Keratinocyte (primary cell): ENCODE results near the gene EVPLL. TPM values are rescaled to one million over a fixed set of nuclear protein-coding genes. Genes with fewer than 3 reads are reported as not detected.
"Not testable (repeated sequence)": the region's sequence is repeated elsewhere in the genome, so short reads cannot be mapped to it uniquely, and the experiment has no call there.

Source experiments
- DNase-seq: peaks from one replicate; pipeline ENCODE4 v3.0.0-alpha.2; 2011; ENCODE audit warnings: low read depth, missing footprints, low spot score
- FAIRE-seq: peaks from 2 replicates; lab custom pipeline; 2011; peaks lifted over from hg19 to GRCh38; lab: Jason Lieb, UNC
- H2AFZ ChIP-seq: 2 replicates; pipeline ENCODE4 v1.6.0; 2012; ENCODE audit warnings: low read length, control low read depth, inconsistent platforms; ENCODE audit not compliant: control insufficient read depth
- H3K27ac ChIP-seq: 2 replicates; pipeline ENCODE4 v1.5.1; 2011; ENCODE audit warnings: low read length; ENCODE audit not compliant: control insufficient read depth, insufficient read depth
- H3K27me3 ChIP-seq: 3 replicates; pipeline ENCODE4 v1.6.0; 2011; ENCODE audit warnings: low read length; ENCODE audit not compliant: control insufficient read depth, insufficient read depth; ENCODE audit errors: extremely low read depth
- H3K36me3 ChIP-seq, 2 experiments: 2 replicates in 1 of 2; 3 replicates in 1 of 2; pipeline ENCODE4 v1.5.1; 2011; ENCODE audit warnings: low read length in 2 of 2, mild to moderate bottlenecking in 1 of 2; ENCODE audit not compliant: control insufficient read depth in 2 of 2, insufficient read depth in 2 of 2; ENCODE audit errors: extremely low read depth in 1 of 2
- H3K4me1 ChIP-seq: 3 replicates; pipeline ENCODE4 v1.5.1; 2011; ENCODE audit warnings: low read length; ENCODE audit not compliant: control insufficient read depth, insufficient read depth; ENCODE audit errors: extremely low read depth
- H3K4me2 ChIP-seq: 3 replicates; pipeline ENCODE4 v1.6.0; 2011; ENCODE audit warnings: low read depth, low read length; ENCODE audit not compliant: control insufficient read depth, insufficient read depth; ENCODE audit errors: extremely low read depth
- H3K4me3 ChIP-seq, 3 experiments: fragments of 200-600 bp in 1 of 3; sonication (generic) in 1 of 3; 2 replicates in 2 of 3; 3 replicates in 1 of 3; pipeline ENCODE4 v1.5.1; 2011 to 2016; ENCODE audit warnings: low read length in 3 of 3, mild to moderate bottlenecking in 3 of 3, control low read depth in 2 of 3, inconsistent platforms in 1 of 3, low read depth in 1 of 3, mixed read lengths in 1 of 3, mixed run types in 1 of 3, moderate library complexity in 1 of 3; ENCODE audit not compliant: control insufficient read depth in 2 of 3, insufficient read depth in 2 of 3; ENCODE audit errors: extremely low read depth in 1 of 3
- H3K79me2 ChIP-seq: 2 replicates; pipeline ENCODE4 v1.6.0; 2012; ENCODE audit warnings: low read length; ENCODE audit not compliant: control insufficient read depth, insufficient read depth
- H3K9ac ChIP-seq: 3 replicates; pipeline ENCODE4 v1.6.0; 2011; ENCODE audit warnings: low read length; ENCODE audit not compliant: control insufficient read depth, insufficient read depth; ENCODE audit errors: extremely low read depth
- H3K9me1 ChIP-seq: 3 replicates; pipeline ENCODE4 v1.6.0; 2011; ENCODE audit warnings: low read length; ENCODE audit not compliant: control insufficient read depth, insufficient read depth; ENCODE audit errors: extremely low read depth
- H3K9me3 ChIP-seq: 2 replicates; pipeline ENCODE4 v1.5.1; 2012; ENCODE audit warnings: low read depth, low read length; ENCODE audit not compliant: control insufficient read depth
- H4K20me1 ChIP-seq: 3 replicates; pipeline ENCODE4 v1.6.0; 2011; ENCODE audit warnings: low read length; ENCODE audit not compliant: control insufficient read depth, insufficient read depth; ENCODE audit errors: extremely low read depth
- EZH2 ChIP-seq: IDR thresholded peaks from one replicate; pipeline ENCODE4 v1.6.1; 2012; ENCODE audit warnings: inconsistent platforms, mild to moderate bottlenecking, low read length, moderate library complexity
- dilution Hi-C: fragments of 300-500 bp; cut with MboI; formaldehyde crosslinking; loops from one replicate; pipeline ENCODE4 v1.7.0; 2020; ENCODE audit warnings: low sequenced_read_pairs; ENCODE audit not compliant: extremely low pct_ligation_motif_present
- polyA plus RNA-seq, 5 experiments: library from polyadenylated mRNA; depleted of rRNA in 3 of 5; stranded (reverse) in 3 of 5; stranded (forward) in 1 of 5; unstranded in 1 of 5; fragments of >200 nt; gene quantifications; 1 replicate in 1 of 5; 2 replicates in 3 of 5; 3 replicates in 1 of 5; pipeline versions ENCODE4 v1.2.1 to v1.2.3, GENCODE V29; 2011 to 2012; ENCODE audit warnings: missing spikeins in 2 of 5, low read depth in 1 of 5, low replicate concordance in 1 of 5
- TF ChIP-seq, protein P1 (sequence below), 3 experiments: IDR thresholded peaks in 1 of 3; conservative IDR thresholded peaks in 1 of 3; optimal IDR thresholded peaks in 1 of 3; 2 replicates in 2 of 3; 3 replicates in 1 of 3; pipeline versions ENCODE3 to v1.5.1; 2011; ENCODE audit warnings: low read length in 3 of 3, mild to moderate bottlenecking in 3 of 3, moderate library complexity in 2 of 3, control low read depth in 1 of 3, inconsistent platforms in 1 of 3; ENCODE audit not compliant: insufficient read depth in 2 of 3; ENCODE audit errors: extremely low read depth in 1 of 3

The EVPLL gene
- polyA plus RNA-seq, 1 donor (not counting 4 experiments of a cell fraction or from before 2014, with no cell fraction given) = 0.31 TPM

DNA sequence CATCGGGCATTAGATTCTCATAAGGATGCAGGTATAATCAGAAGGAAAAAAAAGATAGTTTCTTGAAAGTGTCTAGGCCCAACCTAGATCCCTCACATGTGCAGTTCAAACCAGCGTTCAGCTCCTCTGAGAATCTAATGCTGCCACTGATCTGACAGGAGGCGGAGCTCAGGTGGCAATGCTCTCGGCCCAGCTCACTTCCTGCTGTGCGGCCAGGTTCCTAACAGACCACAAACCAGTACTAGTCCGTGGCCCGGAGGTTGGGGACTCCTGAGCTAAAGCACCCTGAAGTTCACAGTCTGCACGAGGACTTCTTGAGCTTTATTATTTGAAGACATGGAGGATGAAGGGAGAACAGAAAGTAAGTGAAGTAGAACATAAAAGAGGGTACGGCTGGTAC, 45.7 kb upstream of the EVPLL start:
- H2AFZ ChIP-seq = no peak overlapping the region
- dilution Hi-C loops = no loop called here
- H3K9me1 ChIP-seq = no peaks in the 10 kb centered on the region
- no peaks in the 10 kb centered on the region for H3K4me1 ChIP-seq
- H3K27me3 ChIP-seq = no peaks in the 10 kb centered on the region
- DNase-seq (no peak), FAIRE-seq (no peak)
- no peak overlapping the region for H3K4me2 ChIP-seq
- H3K4me3 ChIP-seq = no peak overlapping the region
- no peak overlapping the region for H3K9ac ChIP-seq
- H4K20me1 ChIP-seq = no peaks in the 10 kb centered on the region
- H3K36me3 ChIP-seq = peaks cover 9 to 17% of the 10 kb centered on the region in 2 experiments
- H3K79me2 ChIP-seq = no peaks in the 10 kb centered on the region
- H3K27ac ChIP-seq = no peak overlapping the region
- H3K9me3 ChIP-seq = no peaks in the 10 kb centered on the region
- TF ChIP-seq, protein P1, sequence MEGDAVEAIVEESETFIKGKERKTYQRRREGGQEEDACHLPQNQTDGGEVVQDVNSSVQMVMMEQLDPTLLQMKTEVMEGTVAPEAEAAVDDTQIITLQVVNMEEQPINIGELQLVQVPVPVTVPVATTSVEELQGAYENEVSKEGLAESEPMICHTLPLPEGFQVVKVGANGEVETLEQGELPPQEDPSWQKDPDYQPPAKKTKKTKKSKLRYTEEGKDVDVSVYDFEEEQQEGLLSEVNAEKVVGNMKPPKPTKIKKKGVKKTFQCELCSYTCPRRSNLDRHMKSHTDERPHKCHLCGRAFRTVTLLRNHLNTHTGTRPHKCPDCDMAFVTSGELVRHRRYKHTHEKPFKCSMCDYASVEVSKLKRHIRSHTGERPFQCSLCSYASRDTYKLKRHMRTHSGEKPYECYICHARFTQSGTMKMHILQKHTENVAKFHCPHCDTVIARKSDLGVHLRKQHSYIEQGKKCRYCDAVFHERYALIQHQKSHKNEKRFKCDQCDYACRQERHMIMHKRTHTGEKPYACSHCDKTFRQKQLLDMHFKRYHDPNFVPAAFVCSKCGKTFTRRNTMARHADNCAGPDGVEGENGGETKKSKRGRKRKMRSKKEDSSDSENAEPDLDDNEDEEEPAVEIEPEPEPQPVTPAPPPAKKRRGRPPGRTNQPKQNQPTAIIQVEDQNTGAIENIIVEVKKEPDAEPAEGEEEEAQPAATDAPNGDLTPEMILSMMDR (optimal IDR thresholded peaks at IDR 0.05 in 1 of 3, IDR thresholded peaks at IDR 0.05 in 1 of 3, conservative IDR thresholded peaks at IDR 0.05 in 1 of 3; ENCODE audit: extremely low read depth in 1 of 3, insufficient read depth in 2 of 3, low read length in 3 of 3) = no peak
- no peak for TF ChIP-seq EZH2

DNA sequence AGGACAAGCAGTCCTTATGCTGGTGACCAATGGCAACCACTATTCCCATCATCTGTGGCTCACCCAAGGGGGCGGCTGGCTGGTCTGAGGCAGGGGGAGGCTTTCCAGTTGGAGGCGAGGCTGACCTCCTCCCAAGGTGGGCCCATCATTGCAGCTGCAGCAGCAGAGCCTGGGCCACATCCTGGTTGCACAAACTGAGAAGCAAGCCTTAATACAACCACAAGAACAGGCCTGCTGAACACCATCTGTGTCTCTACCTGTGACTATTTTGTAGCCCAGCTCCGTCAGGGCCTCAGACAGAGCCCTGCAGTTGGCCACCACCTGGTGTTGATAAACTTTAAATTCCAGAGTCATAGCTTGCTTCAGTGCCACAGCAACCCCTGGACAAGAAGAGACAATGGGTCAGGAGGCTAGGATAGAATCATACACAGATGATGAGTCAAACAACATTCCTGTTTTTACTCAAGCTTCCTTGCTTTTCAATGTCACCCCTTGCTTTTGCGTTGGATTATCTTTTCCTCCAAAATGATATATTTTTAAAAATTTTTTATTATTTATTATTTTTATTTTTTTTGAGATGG, 44.6 kb upstream of the EVPLL start:
- H3K36me3 ChIP-seq = peaks cover 5 to 16% of the 10 kb centered on the region in 2 experiments
- no peak for FAIRE-seq
- dilution Hi-C loops = no loop called here
- no peak for DNase-seq
- no peaks in the 10 kb centered on the region for H3K4me1 ChIP-seq
- no peaks in the 10 kb centered on the region for H3K9me3 ChIP-seq
- no peak overlapping the region for H3K27ac ChIP-seq
- no peaks in the 10 kb centered on the region for H4K20me1 ChIP-seq
- TF ChIP-seq EZH2 = no peak
- TF ChIP-seq, protein P1 (optimal IDR thresholded peaks at IDR 0.05 in 1 of 3, IDR thresholded peaks at IDR 0.05 in 1 of 3, conservative IDR thresholded peaks at IDR 0.05 in 1 of 3; ENCODE audit: extremely low read depth in 1 of 3, insufficient read depth in 2 of 3, low read length in 3 of 3) = no peak
- H3K4me3 ChIP-seq = no peak overlapping the region
- no peaks in the 10 kb centered on the region for H3K79me2 ChIP-seq
- H2AFZ ChIP-seq = no peak overlapping the region
- no peaks in the 10 kb centered on the region for H3K27me3 ChIP-seq
- H3K9me1 ChIP-seq = no peaks in the 10 kb centered on the region
- H3K4me2 ChIP-seq = no peak overlapping the region
- H3K9ac ChIP-seq = no peak overlapping the region

DNA sequence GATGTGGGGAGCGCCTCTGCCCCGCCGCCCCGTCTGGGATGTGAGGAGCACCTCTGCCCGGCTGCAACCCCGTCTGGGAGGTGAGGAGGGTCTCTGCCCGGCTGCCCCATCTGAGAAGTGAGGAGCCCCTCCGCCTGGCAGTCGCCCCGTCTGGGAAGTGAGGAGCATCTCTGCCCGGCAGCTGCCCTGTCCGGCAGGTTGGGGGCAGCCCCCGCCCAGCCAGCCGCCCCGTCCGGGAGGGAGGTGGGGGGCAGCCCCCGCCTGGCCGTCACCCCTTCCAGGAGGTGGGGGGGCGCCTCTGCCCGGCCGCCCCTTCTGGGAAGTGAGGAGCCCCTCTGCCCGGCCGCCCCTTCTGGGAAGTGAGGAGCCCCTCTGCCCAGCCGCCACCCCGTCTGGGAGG, 39.4 kb upstream of the EVPLL start:
- H2AFZ ChIP-seq, H3K27ac ChIP-seq, H3K9me3 ChIP-seq, dilution Hi-C loops, H3K4me3 ChIP-seq, H3K4me2 ChIP-seq, FAIRE-seq, H3K79me2 ChIP-seq, DNase-seq, H3K9ac ChIP-seq, H4K20me1 ChIP-seq, H3K9me1 ChIP-seq, H3K4me1 ChIP-seq, H3K27me3 ChIP-seq: not testable (repeated sequence)
- peaks cover 4 to 28% of the 10 kb centered on the region in 2 experiments for H3K36me3 ChIP-seq
